Neural progenitor cell (in vitro differentiated cells): ENCODE measurements around the gene PXDC1. TPM values are rescaled to one million over a fixed set of nuclear protein-coding genes. Genes with fewer than 3 reads are reported as not detected.

ENCODE experiments used
- DNase-seq: peaks from one replicate; pipeline ENCODE4 v3.0.0-alpha.2; 2016; ENCODE audit warnings: low spot score
- H2AFZ ChIP-seq: fragments of 200-600 bp; sonication (generic); replicated peaks from 2 replicates; pipeline ENCODE4 v1.6.1; 2016; ENCODE audit warnings: antibody characterized with exemption
- H3F3A ChIP-seq: fragments of 200-600 bp; sonication (generic); 2 replicates; pipeline ENCODE4 v1.6.1; 2016; ENCODE audit warnings: antibody characterized with exemption, low read depth
- H3K27ac ChIP-seq: fragments of 200-600 bp; sonication (generic); 2 replicates; pipeline ENCODE4 v1.5.1; 2016; ENCODE audit warnings: mild to moderate bottlenecking
- H3K27me3 ChIP-seq: fragments of 200-600 bp; sonication (generic); 2 replicates; pipeline ENCODE4 v1.6.1; 2016; ENCODE audit warnings: mild to moderate bottlenecking, moderate library complexity
- H3K36me3 ChIP-seq: fragments of 200-600 bp; sonication (generic); 2 replicates; pipeline ENCODE4 v1.5.1; 2016
- H3K4me1 ChIP-seq: fragments of 200-600 bp; sonication (generic); 2 replicates; pipeline ENCODE4 v1.6.1; 2016; ENCODE audit warnings: mixed run types
- H3K4me2 ChIP-seq: fragments of 200-600 bp; sonication (generic); 2 replicates; pipeline ENCODE4 v1.6.1; 2016
- H3K4me3 ChIP-seq: fragments of 200-600 bp; sonication (generic); 2 replicates; pipeline ENCODE4 v1.5.1; 2016
- H3K79me2 ChIP-seq: fragments of 200-600 bp; sonication (generic); 2 replicates; pipeline ENCODE4 v1.6.1; 2016; ENCODE audit warnings: low read depth
- H3K9ac ChIP-seq: fragments of 200-600 bp; sonication (generic); 2 replicates; pipeline ENCODE4 v1.6.1; 2016
- H3K9me3 ChIP-seq: fragments of 200-600 bp; sonication (generic); 2 replicates; pipeline ENCODE4 v1.5.1; 2016; ENCODE audit warnings: low read depth
- H4K20me1 ChIP-seq: fragments of 200-600 bp; sonication (generic); 2 replicates; pipeline ENCODE4 v1.6.1; 2016; ENCODE audit warnings: low read depth
- H3K27ac Mint-ChIP-seq: 3 replicates; pipeline ENCODE4 v1.8.0; 2021; ENCODE audit warnings: mixed read lengths
- H3K27me3 Mint-ChIP-seq: 2 replicates; pipeline ENCODE4 v1.8.0; 2022; ENCODE audit warnings: low read depth, mild to moderate bottlenecking, inconsistent platforms, moderate library complexity, mixed read lengths; ENCODE audit not compliant: insufficient read depth
- H3K36me3 Mint-ChIP-seq: 3 replicates; pipeline ENCODE4 v1.8.0; 2021; ENCODE audit warnings: mixed read lengths
- H3K4me1 Mint-ChIP-seq: 3 replicates; pipeline ENCODE4 v1.8.0; 2021; ENCODE audit warnings: mixed read lengths
- H3K4me3 Mint-ChIP-seq: 3 replicates; pipeline ENCODE4 v1.8.0; 2021; ENCODE audit warnings: mild to moderate bottlenecking, moderate library complexity, mixed read lengths
- H3K9me3 Mint-ChIP-seq: 3 replicates; pipeline ENCODE4 v1.8.0; 2020; ENCODE audit warnings: mixed read lengths
- EZH2 ChIP-seq: fragments of 200-600 bp; sonication (generic); IDR thresholded peaks from 2 replicates; pipeline ENCODE4 v1.6.1; 2017; ENCODE audit warnings: antibody characterized with exemption, mild to moderate bottlenecking, moderate library complexity
- EZH2phosphoT487 ChIP-seq: fragments of 200-600 bp; sonication (generic); IDR thresholded peaks from 2 replicates; pipeline ENCODE4 v1.6.1; 2017; ENCODE audit warnings: antibody characterized with exemption
- total RNA-seq: library from RNA; depleted of rRNA; stranded (reverse); fragments of >200 nt; gene quantifications from 2 replicates; pipeline ENCODE4 v1.2.3, GENCODE V29; 2015; ENCODE audit warnings: low replicate concordance
- TF ChIP-seq, protein P1 (sequence below): fragments of 200-600 bp; sonication (generic); IDR thresholded peaks from 2 replicates; pipeline ENCODE4 v1.5.1; 2017; ENCODE audit warnings: antibody characterized with exemption, mild to moderate bottlenecking

Gene PXDC1
- total RNA-seq, 1 donor from 2014 or later = 2.0 TPM

DNA sequence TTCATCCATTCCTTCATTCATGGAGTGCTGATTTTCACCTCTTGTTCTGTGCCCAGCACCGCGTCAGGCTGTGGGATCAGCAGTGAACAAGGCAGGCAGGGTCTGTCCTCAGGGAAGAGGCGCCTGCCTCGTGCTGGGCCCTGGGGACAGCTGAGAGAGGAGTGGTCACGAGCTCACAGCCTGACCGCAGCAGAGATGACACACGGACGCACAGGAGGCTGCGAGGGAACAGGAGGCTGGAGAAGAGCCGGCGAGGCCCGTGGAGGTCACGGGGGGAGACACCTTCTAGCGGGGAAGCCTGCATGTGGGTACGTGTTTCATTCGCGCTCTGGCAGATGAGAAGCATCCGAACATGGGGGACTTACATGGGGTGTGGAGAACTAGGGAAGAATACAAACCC, 27.5 kb downstream of the PXDC1 start:
- Histone ChIP-seq H3F3A (peaks cover 6% of the 10 kb centered on the region), H3K4me3 (no peak overlapping the region), H4K20me1 (no peaks in the 10 kb centered on the region), H3K9me3 (no peaks in the 10 kb centered on the region), H3K36me3 (no peaks in the 10 kb centered on the region), H3K79me2 (no peaks in the 10 kb centered on the region), H2AFZ (no peak overlapping the region), H3K4me2 (no peak overlapping the region), H3K27ac (no peak overlapping the region), H3K27me3 (no peaks in the 10 kb centered on the region), H3K9ac (no peak overlapping the region), H3K4me1 (peaks cover 7% of the 10 kb centered on the region)
- no peak for DNase-seq
- Mint-ChIP-seq H3K9me3 (no peaks in the 10 kb centered on the region), H3K4me1 (peaks cover 48% of the 10 kb centered on the region), H3K27ac (peak overlapping the region; percentile 69), H3K36me3 (peaks cover 4% of the 10 kb centered on the region), H3K27me3 (peaks cover 2% of the 10 kb centered on the region), H3K4me3 (no peak overlapping the region)
- TF ChIP-seq, protein P1, sequence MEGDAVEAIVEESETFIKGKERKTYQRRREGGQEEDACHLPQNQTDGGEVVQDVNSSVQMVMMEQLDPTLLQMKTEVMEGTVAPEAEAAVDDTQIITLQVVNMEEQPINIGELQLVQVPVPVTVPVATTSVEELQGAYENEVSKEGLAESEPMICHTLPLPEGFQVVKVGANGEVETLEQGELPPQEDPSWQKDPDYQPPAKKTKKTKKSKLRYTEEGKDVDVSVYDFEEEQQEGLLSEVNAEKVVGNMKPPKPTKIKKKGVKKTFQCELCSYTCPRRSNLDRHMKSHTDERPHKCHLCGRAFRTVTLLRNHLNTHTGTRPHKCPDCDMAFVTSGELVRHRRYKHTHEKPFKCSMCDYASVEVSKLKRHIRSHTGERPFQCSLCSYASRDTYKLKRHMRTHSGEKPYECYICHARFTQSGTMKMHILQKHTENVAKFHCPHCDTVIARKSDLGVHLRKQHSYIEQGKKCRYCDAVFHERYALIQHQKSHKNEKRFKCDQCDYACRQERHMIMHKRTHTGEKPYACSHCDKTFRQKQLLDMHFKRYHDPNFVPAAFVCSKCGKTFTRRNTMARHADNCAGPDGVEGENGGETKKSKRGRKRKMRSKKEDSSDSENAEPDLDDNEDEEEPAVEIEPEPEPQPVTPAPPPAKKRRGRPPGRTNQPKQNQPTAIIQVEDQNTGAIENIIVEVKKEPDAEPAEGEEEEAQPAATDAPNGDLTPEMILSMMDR = no peak
- no peak for TF ChIP-seq EZH2
- TF ChIP-seq EZH2phosphoT487 = no peak

DNA sequence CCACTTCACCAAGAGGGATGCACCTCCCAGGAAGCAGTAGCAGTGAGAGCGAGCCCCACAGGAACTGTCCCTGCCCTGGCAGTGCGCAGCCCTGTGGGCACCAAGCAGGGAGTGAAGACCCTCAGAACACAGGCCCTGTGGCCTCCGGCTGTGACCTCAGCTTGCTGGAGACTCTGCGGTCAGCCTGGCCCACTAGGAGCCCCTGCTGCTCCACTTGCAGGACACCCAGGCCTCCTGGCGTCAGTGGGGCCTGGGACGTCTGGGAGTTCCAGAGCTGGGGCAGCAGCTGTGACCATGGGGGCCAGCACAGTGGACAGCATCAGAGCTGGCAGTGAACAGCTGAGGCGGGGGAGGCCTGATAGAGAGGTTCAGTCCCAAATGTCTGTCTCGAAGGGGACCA, 28.3 kb downstream of the PXDC1 start:
- Histone ChIP-seq H3F3A (peaks cover 6% of the 10 kb centered on the region), H3K9ac (no peak overlapping the region), H3K9me3 (no peaks in the 10 kb centered on the region), H2AFZ (no peak overlapping the region), H3K79me2 (no peaks in the 10 kb centered on the region), H3K4me3 (no peak overlapping the region), H4K20me1 (no peaks in the 10 kb centered on the region), H3K4me2 (no peak overlapping the region), H3K27me3 (no peaks in the 10 kb centered on the region), H3K4me1 (peaks cover 7% of the 10 kb centered on the region), H3K36me3 (no peaks in the 10 kb centered on the region), H3K27ac (no peak overlapping the region)
- TF ChIP-seq, protein P1 = no peak
- TF ChIP-seq EZH2phosphoT487 (no peak), EZH2 (no peak)
- Mint-ChIP-seq H3K36me3 (peaks cover 4% of the 10 kb centered on the region), H3K4me3 (peak overlapping the region; percentile 60), H3K27ac (peak overlapping the region; percentile 97), H3K9me3 (no peaks in the 10 kb centered on the region), H3K4me1 (peaks cover 49% of the 10 kb centered on the region), H3K27me3 (peaks cover 5% of the 10 kb centered on the region)
- DNase-seq = no peak

DNA sequence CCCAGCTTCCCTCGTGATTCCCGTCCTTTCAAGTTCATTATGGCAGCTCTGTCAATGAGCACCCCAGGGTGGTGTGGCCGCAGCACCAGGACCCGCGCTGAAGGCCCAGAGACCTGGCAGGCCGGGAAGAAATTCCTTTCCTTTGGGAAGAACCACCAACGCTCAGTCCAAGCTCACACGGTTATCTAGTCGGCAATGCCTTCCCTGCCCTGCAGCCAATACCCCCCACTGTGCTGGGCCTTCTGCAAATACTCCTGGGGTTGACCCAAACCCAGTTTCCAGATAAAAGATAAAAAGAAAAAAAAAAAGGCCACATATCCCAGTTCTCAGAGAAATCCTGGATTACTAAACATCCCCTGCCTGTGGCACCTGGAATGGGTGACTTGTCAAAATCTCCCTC, 28.7 kb downstream of the PXDC1 start:
- no peak overlapping the region for H3K9ac ChIP-seq
- Mint-ChIP-seq H3K4me3 (peak overlapping the region; percentile 60), H3K4me1 (peaks cover 49% of the 10 kb centered on the region), H3K27ac (peak overlapping the region; percentile 97), H3K27me3 (peaks cover 5% of the 10 kb centered on the region), H3K36me3 (peaks cover 4% of the 10 kb centered on the region), H3K9me3 (no peaks in the 10 kb centered on the region)
- H3K36me3 ChIP-seq = no peaks in the 10 kb centered on the region
- peaks cover 6% of the 10 kb centered on the region for H3F3A ChIP-seq
- no peak overlapping the region for H3K4me2 ChIP-seq
- H3K9me3 ChIP-seq = no peaks in the 10 kb centered on the region
- no peaks in the 10 kb centered on the region for H3K27me3 ChIP-seq
- peaks cover 7% of the 10 kb centered on the region for H3K4me1 ChIP-seq
- H3K79me2 ChIP-seq = no peaks in the 10 kb centered on the region
- no peak overlapping the region for H3K4me3 ChIP-seq
- TF ChIP-seq, protein P1 = no peak
- TF ChIP-seq EZH2phosphoT487 (no peak), EZH2 (no peak)
- no peak overlapping the region for H2AFZ ChIP-seq
- H4K20me1 ChIP-seq = no peaks in the 10 kb centered on the region
- no peak for DNase-seq
- no peak overlapping the region for H3K27ac ChIP-seq
